BJ (cell line): Measurements from ENCODE around the gene PELI2. TPM values are rescaled to one million over a fixed set of nuclear protein-coding genes. Genes with fewer than 3 reads are reported as not detected.

Experiments
- CTCF ChIA-PET: fragments of 350-600 bp; formaldehyde crosslinking; extraction: SDS; loops from one replicate; lab custom pipeline; 2021; ENCODE audit warnings: antibody characterized with exemption, inconsistent platforms; lab: Yijun Ruan, JAX
- POLR2A ChIA-PET: fragments of 300-600 bp; sonication (Branson Sonifier 250); formaldehyde crosslinking; extraction: SDS; loops from one replicate; lab custom pipeline; 2021; ENCODE audit warnings: antibody characterized with exemption; lab: Charles Lee
- DNase-seq: peaks from one replicate; pipeline ENCODE4 v3.0.0-alpha.2; 2011; ENCODE audit warnings: low read depth
- H3K27me3 ChIP-seq: 2 replicates; pipeline ENCODE4 v1.6.0; 2011; ENCODE audit warnings: low read length; ENCODE audit not compliant: control insufficient read depth, insufficient read depth
- H3K36me3 ChIP-seq: 2 replicates; pipeline ENCODE4 v1.5.1; 2011; ENCODE audit warnings: low read length; ENCODE audit not compliant: control insufficient read depth, insufficient read depth
- H3K4me3 ChIP-seq: 2 replicates; pipeline ENCODE4 v1.5.1; 2011; ENCODE audit warnings: low read depth, mild to moderate bottlenecking, control low read depth, low read length
- CTCF ChIP-seq: IDR thresholded peaks from 2 replicates; pipeline ENCODE4 v1.5.1; 2011; ENCODE audit warnings: low read depth, mild to moderate bottlenecking, control low read depth, inconsistent platforms, low read length, moderate library complexity; ENCODE audit not compliant: insufficient read depth
- polyA plus RNA-seq: library from polyadenylated mRNA; depleted of rRNA; stranded (reverse); fragments of >200 nt; gene quantifications from 2 replicates; pipeline ENCODE4 v1.2.3, GENCODE V29; 2011

PELI2 gene
- polyA plus RNA-seq, 1 experiment: 10.5 TPM

GRCh38 chr14:56183631-56184157 lies 65.5 kb downstream of the PELI2 start:
- no peak overlapping the region for H3K4me3 ChIP-seq
- DNase-seq: no peak
- no peaks in the 10 kb centered on the region for H3K27me3 ChIP-seq
- no peak for TF ChIP-seq CTCF
- ChIA-PET CTCF (no interaction called here), POLR2A (no interaction called here)
- H3K36me3 ChIP-seq: no peaks in the 10 kb centered on the region

DNA sequence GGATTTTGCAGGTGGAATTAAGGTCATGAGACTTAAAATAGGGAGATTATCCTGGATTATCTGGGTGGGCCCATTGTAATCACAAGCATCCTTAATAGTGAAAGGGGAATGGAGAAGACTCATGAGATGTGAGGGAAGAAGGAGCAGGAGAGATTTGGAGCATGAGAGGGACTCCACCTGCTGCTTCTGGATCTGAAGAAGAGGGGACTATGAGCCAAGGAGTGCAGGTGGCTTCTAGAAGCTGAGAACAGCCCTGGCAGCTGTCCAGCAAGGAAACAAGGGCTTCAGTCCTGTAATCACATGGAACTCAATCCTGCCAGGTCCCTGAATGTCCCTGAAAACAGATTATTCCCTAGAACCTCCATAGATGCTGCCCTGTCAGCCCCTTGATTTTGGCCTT lies 67.8 kb downstream of the PELI2 start:
- no peak for DNase-seq
- ChIA-PET CTCF (no interaction called here), POLR2A (no interaction called here)
- no peak overlapping the region for H3K4me3 ChIP-seq
- H3K36me3 ChIP-seq: no peaks in the 10 kb centered on the region
- TF ChIP-seq CTCF: no peak
- no peaks in the 10 kb centered on the region for H3K27me3 ChIP-seq

GRCh38 chr14:56187736-56188135 lies 69.5 kb downstream of the PELI2 start:
- no peak for DNase-seq
- no peaks in the 10 kb centered on the region for H3K27me3 ChIP-seq
- ChIA-PET POLR2A (no interaction called here), CTCF (no interaction called here)
- no peak overlapping the region for H3K4me3 ChIP-seq
- no peaks in the 10 kb centered on the region for H3K36me3 ChIP-seq
- no peak for TF ChIP-seq CTCF

DNA sequence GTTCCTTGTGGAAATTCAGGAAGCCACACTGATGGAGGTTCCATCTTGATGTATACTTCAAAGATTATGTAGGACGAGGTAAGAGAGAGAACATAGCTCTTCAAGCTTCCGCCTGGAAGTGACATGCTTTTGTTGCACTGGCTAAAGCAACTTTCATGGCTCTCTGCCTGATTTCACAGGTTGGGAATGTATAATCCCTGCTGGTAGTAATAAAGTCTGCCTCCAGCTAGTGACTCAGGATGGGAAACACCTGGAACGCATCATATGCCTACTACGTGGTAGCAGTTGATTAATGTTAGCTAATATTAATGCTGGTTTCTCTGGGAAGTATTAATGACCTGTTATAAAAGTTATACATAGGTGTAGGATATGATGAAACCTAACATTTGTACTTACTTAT lies 71.1 kb downstream of the PELI2 start:
- no peak for TF ChIP-seq CTCF
- H3K4me3 ChIP-seq: no peak overlapping the region
- ChIA-PET POLR2A (no interaction called here), CTCF (interaction anchor here (1.1 kb wide), 1 partner anchor 35 kb away, joined by 3 read pairs; no protein-coding TSS in a partner anchor)
- DNase-seq: peak; percentile 57
- no peaks in the 10 kb centered on the region for H3K27me3 ChIP-seq
- H3K36me3 ChIP-seq: no peaks in the 10 kb centered on the region

- DNase-seq: no peak
- POLR2A ChIA-PET: no interaction called here
Measured at GRCh38 chr14:56193347-56193746, 75.1 kb downstream of the PELI2 start.

More at GRCh38 chr14:56193347-56193746, 75.1 kb downstream of the PELI2 start:
- Histone ChIP-seq H3K27me3 (no peaks in the 10 kb centered on the region), H3K36me3 (no peaks in the 10 kb centered on the region), H3K4me3 (no peak overlapping the region)
- CTCF ChIA-PET: no interaction called here
- no peak for TF ChIP-seq CTCF
